Measurements from ENCODE around the gene MRAS. TPM values are rescaled to one million over a fixed set of nuclear protein-coding genes. Genes with fewer than 3 reads are reported as not detected.

MRAS gene
- total and polyA plus RNA-seq, 4 donors: 12.6 to 28.7 (median 22.3) TPM

DNA sequence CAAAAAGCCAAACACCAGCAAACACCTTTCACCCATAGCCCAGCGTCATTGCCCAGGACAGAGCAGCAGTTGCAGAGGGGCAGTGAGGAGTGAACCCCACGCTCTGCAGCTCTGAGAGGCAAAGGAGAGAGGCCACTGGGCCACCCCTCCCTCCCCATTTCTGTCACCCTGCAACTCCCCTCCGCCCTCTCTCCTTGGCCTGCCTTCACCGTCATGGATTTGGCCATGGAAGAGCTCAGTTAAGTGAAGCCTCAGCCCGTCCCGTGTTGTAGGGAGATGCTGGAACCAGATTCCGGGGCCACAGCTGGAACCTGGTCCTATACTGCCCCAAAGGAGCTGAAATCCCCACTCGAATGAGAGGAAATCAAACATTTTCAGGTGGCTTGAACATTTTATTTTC is 21.9 kb downstream of the MRAS start:
- Histone ChIP-seq H3K36me3 (ENCODE audit: control insufficient read depth in 4 of 4, insufficient read depth in 4 of 4, low read length in 4 of 4) (no peaks in the 10 kb centered on the region), H3K9me3 (ENCODE audit: control insufficient read depth in 4 of 4, insufficient read depth in 3 of 4, low read length in 3 of 4) (no peaks in the 10 kb centered on the region), H3K4me1 (ENCODE audit: control insufficient read depth in 5 of 5, insufficient read depth in 5 of 5, low read length in 5 of 5) (peaks cover 0 to 32% (median 14%) of the 10 kb centered on the region in 5 donors), H3K27me3 (ENCODE audit: control insufficient read depth in 3 of 3, insufficient read depth in 3 of 3, low read length in 2 of 3) (no peaks in the 10 kb centered on the region), H3K9ac (ENCODE audit: insufficient read depth in 1 of 2, low read length in 2 of 2) (no peak overlapping the region), H3K4me3 (no peak overlapping the region), H3K27ac (ENCODE audit: low read depth in 1 of 2, low read length in 1 of 2) (no peak overlapping the region)
- DNase-seq (no peak), ATAC-seq (ENCODE audit: insufficient read depth, low FRiP score) (no peak)
- 90% methylated on average over 8 of the region's 8 CpGs for WGBS, 2 donors
- TF ChIP-seq CTCF (IDR thresholded peaks at IDR 0.05; ENCODE audit: control extremely low read depth, extremely low read depth): no peak

GRCh38 chr3:138371070-138371965 is 22.9 kb downstream of the MRAS start:
- Histone ChIP-seq H3K27me3 (ENCODE audit: control insufficient read depth in 3 of 3, insufficient read depth in 3 of 3, low read length in 2 of 3) (no peaks in the 10 kb centered on the region), H3K27ac (ENCODE audit: low read depth in 1 of 2, low read length in 1 of 2) (peak overlapping the region in 1 of 2 donors; percentile 48), H3K9me3 (ENCODE audit: control insufficient read depth in 4 of 4, insufficient read depth in 3 of 4, low read length in 3 of 4) (no peaks in the 10 kb centered on the region), H3K4me3 (no peak overlapping the region), H3K4me1 (ENCODE audit: control insufficient read depth in 5 of 5, insufficient read depth in 5 of 5, low read length in 5 of 5) (peaks cover 0 to 41% (median 14%) of the 10 kb centered on the region in 5 donors), H3K9ac (ENCODE audit: insufficient read depth in 1 of 2, low read length in 2 of 2) (no peak overlapping the region), H3K36me3 (ENCODE audit: control insufficient read depth in 4 of 4, insufficient read depth in 4 of 4, low read length in 4 of 4) (no peaks in the 10 kb centered on the region)
- TF ChIP-seq CTCF (IDR thresholded peaks at IDR 0.05; ENCODE audit: control extremely low read depth, extremely low read depth): no peak
- WGBS, 2 donors: 78 to 82% methylated on average over 9 of the region's 9 CpGs
- no peak for DNase-seq
- peak; percentile 17 for ATAC-seq (ENCODE audit: insufficient read depth, low FRiP score)

DNA sequence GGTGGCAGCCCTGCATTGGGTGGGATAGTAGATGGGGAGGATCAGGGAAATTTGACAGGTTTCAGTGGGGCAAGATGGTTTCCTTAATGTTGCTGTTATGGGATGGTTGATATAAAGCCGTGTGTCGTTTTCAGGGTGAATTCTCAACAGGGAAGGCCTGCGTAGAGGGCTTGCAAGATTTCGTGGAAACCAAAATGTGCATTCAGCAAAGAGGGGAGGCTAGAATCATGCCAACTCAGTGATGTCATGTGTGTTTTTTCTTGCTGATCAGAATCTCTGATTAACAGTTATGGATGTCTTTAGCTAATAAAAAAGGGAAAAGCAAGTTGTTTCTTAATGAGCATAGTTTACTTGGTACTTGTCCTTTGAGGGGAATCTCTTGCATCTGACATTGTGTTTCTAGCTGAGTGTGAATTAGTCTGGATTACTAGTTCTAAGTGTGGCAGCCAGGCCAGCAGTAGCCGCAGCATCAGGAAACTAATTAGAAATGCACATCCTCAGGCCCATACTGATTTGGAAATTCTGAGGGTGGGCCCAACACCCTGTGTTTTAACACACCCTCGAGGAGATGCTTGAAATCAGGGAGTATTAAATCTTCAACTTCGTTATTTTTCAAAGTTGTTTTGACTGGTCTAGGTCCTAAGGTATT is 24.8 kb downstream of the MRAS start:
- Histone ChIP-seq H3K27ac (ENCODE audit: low read depth in 1 of 2, low read length in 1 of 2) (peak overlapping the region in 1 of 2 donors; percentile 11), H3K4me1 (ENCODE audit: control insufficient read depth in 5 of 5, insufficient read depth in 5 of 5, low read length in 5 of 5) (peaks cover 0 to 26% (median 10%) of the 10 kb centered on the region in 5 donors), H3K27me3 (ENCODE audit: control insufficient read depth in 3 of 3, insufficient read depth in 3 of 3, low read length in 2 of 3) (no peaks in the 10 kb centered on the region), H3K9me3 (ENCODE audit: control insufficient read depth in 4 of 4, insufficient read depth in 3 of 4, low read length in 3 of 4) (no peaks in the 10 kb centered on the region), H3K9ac (ENCODE audit: insufficient read depth in 1 of 2, low read length in 2 of 2) (no peak overlapping the region), H3K4me3 (no peak overlapping the region), H3K36me3 (ENCODE audit: control insufficient read depth in 4 of 4, insufficient read depth in 4 of 4, low read length in 4 of 4) (peaks cover 0 to 3% (median 0%) of the 10 kb centered on the region in 4 donors)
- ATAC-seq (ENCODE audit: insufficient read depth, low FRiP score): no peak
- no peak for TF ChIP-seq CTCF (IDR thresholded peaks at IDR 0.05; ENCODE audit: control extremely low read depth, extremely low read depth)
- no peak for DNase-seq
- WGBS, 2 donors: 91% methylated on average over 7 of the region's 7 CpGs
